ENCODE data around the gene TAF4. TPM values are rescaled to one million over a fixed set of nuclear protein-coding genes. Genes with fewer than 3 reads are reported as not detected.

Gene TAF4
- total and polyA plus RNA-seq, 2 of the 13 experiments (the other 11 are each of a cell fraction or from before 2014, with no cell fraction given): 5.9 to 12.0 TPM

- TF ChIP-seq SNRNP70 (IDR thresholded peaks at IDR 0.05; ENCODE audit: low read depth, low read length) (no peak), AKAP8 (CRISPR knock-in tag; IDR thresholded peaks at IDR 0.05) (no peak), MTA3 (CRISPR knock-in tag; IDR thresholded peaks at IDR 0.05) (no peak), YEATS4 (CRISPR knock-in tag; IDR thresholded peaks at IDR 0.05; ENCODE audit: borderline replicate concordance) (no peak; the same call in 1 of the 2 replicates), TOPORS (CRISPR knock-in tag; IDR thresholded peaks at IDR 0.05) (no peak), KDM1A (CRISPR knock-in tag; IDR thresholded peaks at IDR 0.05) (peak; percentile 87), ZXDC (CRISPR knock-in tag; IDR thresholded peaks at IDR 0.05) (no peak; the same call in 1 of the 2 replicates), ZNF766 (CRISPR knock-in tag; IDR thresholded peaks at IDR 0.05; ENCODE audit: borderline replicate concordance) (0 out of 2 replicates have a peak, but pooled peaks have one; percentile 30), ZNF501 (CRISPR knock-in tag; IDR thresholded peaks at IDR 0.05) (peak; percentile 99), FLYWCH1 (CRISPR knock-in tag; IDR thresholded peaks at IDR 0.05) (no peak), EZH2 (conservative IDR thresholded peaks at IDR 0.05; ENCODE audit: low read depth, low read length) (no peak), MTF2 (CRISPR knock-in tag; IDR thresholded peaks at IDR 0.05; ENCODE audit: borderline replicate concordance) (no peak), PAWR (CRISPR knock-in tag; IDR thresholded peaks at IDR 0.05; ENCODE audit: borderline replicate concordance) (no peak), ZFP91 (CRISPR knock-in tag; IDR thresholded peaks at IDR 0.05; ENCODE audit: borderline replicate concordance) (no peak; the same call in none of the 2 replicates), ZNF768 (CRISPR knock-in tag; IDR thresholded peaks at IDR 0.05) (no peak), ZBED4 (CRISPR knock-in tag; IDR thresholded peaks at IDR 0.05; ENCODE audit: borderline replicate concordance) (peak; percentile 51; the same call in 1 of the 2 replicates), ZNF451 (CRISPR knock-in tag; IDR thresholded peaks at IDR 0.05) (no peak), JUND (CRISPR knock-in tag; IDR thresholded peaks at IDR 0.05) (no peak), NFIB (CRISPR knock-in tag; IDR thresholded peaks at IDR 0.05; ENCODE audit: borderline replicate concordance) (no peak), MED8 (CRISPR knock-in tag; IDR thresholded peaks at IDR 0.05; ENCODE audit: insufficient replicate concordance) (peak; percentile 1), ZNF790 (CRISPR knock-in tag; IDR thresholded peaks at IDR 0.05; ENCODE audit: borderline replicate concordance) (no peak), ZSCAN25 (CRISPR knock-in tag; IDR thresholded peaks at IDR 0.05) (peak; percentile 63; the same call in 1 of the 2 replicates), ZNF558 (CRISPR knock-in tag; IDR thresholded peaks at IDR 0.05; ENCODE audit: borderline replicate concordance) (no peak), ZNF343 (CRISPR knock-in tag; IDR thresholded peaks at IDR 0.05) (no peak; the same call in 1 of the 2 replicates)
These were observed 1.3 kb upstream of the TAF4 start (continued) for GRCh38 chr20:62066983-62067433.

All from HepG2 (cell line).